OCI-LY1 (cell line): Measurements from ENCODE around the gene PTTG2.

Source experiments
- EZH2 ChIP-seq: fragments of 200-600 bp; sonication (generic), shearing (Covaris generic); IDR thresholded peaks from 2 replicates; pipeline ENCODE4 v1.8.0; 2017; ENCODE audit warnings: borderline replicate concordance, mixed run types, mild to moderate bottlenecking, antibody characterized with exemption, low read length, moderate library complexity, mixed read lengths
- TF ChIP-seq, protein P1 (sequence below): fragments of 200-600 bp; sonication (generic), shearing (Covaris generic); IDR thresholded peaks from 2 replicates; pipeline ENCODE4 v1.5.1; 2017; ENCODE audit warnings: mild to moderate bottlenecking, antibody characterized with exemption, low read length, moderate library complexity, mixed read lengths

DNA sequence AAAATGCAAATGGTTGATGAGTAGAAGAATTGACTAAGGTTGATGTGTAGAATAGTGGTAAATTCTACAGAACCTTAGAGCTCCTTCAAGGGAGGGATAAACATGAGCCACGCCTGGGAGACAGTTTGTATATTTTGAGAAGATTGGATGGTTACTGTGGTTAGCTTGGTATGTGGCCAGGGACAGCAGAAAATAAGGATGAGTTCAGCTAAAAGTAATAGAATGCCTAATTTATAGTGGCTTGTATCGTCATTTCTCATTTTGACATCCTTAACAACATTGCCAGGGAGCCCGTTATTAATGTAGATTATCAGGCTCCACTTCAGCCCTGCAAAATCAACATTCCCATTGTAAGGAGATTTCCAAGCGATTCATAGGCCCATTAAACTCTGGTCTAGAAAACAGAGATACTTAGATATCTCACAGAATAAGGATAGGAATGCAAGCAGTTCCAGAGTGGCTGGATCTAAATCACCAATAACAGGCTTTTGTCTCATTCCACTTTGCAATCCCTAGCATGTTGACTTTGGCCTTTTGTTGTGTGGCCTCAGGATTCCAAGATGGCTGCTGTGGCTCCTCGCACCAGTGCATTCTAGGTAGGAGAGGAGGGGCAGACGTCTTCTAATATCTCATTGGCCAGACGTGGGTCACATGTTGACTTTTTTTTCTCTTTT lies 6.4 kb upstream of the PTTG2 start:
- TF ChIP-seq, protein P1, sequence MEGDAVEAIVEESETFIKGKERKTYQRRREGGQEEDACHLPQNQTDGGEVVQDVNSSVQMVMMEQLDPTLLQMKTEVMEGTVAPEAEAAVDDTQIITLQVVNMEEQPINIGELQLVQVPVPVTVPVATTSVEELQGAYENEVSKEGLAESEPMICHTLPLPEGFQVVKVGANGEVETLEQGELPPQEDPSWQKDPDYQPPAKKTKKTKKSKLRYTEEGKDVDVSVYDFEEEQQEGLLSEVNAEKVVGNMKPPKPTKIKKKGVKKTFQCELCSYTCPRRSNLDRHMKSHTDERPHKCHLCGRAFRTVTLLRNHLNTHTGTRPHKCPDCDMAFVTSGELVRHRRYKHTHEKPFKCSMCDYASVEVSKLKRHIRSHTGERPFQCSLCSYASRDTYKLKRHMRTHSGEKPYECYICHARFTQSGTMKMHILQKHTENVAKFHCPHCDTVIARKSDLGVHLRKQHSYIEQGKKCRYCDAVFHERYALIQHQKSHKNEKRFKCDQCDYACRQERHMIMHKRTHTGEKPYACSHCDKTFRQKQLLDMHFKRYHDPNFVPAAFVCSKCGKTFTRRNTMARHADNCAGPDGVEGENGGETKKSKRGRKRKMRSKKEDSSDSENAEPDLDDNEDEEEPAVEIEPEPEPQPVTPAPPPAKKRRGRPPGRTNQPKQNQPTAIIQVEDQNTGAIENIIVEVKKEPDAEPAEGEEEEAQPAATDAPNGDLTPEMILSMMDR, result no peak
- TF ChIP-seq EZH2, result no peak
